GM19467 (cell line): ENCODE results near the gene HNRNPM.
"Not testable (repeated sequence)": the region's sequence is repeated elsewhere in the genome, so short reads cannot be mapped to it uniquely, and the experiment has no call there.

Source experiments
- ATAC-seq: cut with Tn5 transposase; IDR thresholded peaks from one replicate; pipeline ENCODE4 v1.9.1; 2021; ENCODE audit warnings: mild to moderate bottlenecking, moderate library complexity; ENCODE audit not compliant: unreplicated experiment

HNRNPM gene

GRCh38 chr19:8510589-8511115 lies 65.9 kb downstream of the HNRNPM start:
- ATAC-seq = no peak

- no peak for ATAC-seq
Measured at GRCh38 chr19:8511573-8512101, 66.9 kb downstream of the HNRNPM start.

GRCh38 chr19:8512115-8512967 lies 67.6 kb downstream of the HNRNPM start:
- no peak for ATAC-seq

- ATAC-seq = peak; percentile 2
Measured at GRCh38 chr19:8513036-8513686, 68.4 kb downstream of the HNRNPM start.

GRCh38 chr19:8513687-8514504 lies 69.1 kb downstream of the HNRNPM start, which contains the start of gene ZNF414:
TSS of gene ZNF414 (minus strand) at chr19:8514167. CDS start at chr19:8514046, 121 bp downstream.
- peak; percentile 88 for ATAC-seq

- not testable (repeated sequence) for ATAC-seq
Measured at GRCh38 chr19:8514505-8515009, 69.8 kb downstream of the HNRNPM start.

GRCh38 chr19:8515317-8515716 lies 70.5 kb downstream of the HNRNPM start:
- ATAC-seq = no peak

- no peak for ATAC-seq
Measured at GRCh38 chr19:8517551-8518442, 73.0 kb downstream of the HNRNPM start.

GRCh38 chr19:8518536-8518935 lies 73.8 kb downstream of the HNRNPM start:
- no peak for ATAC-seq

GRCh38 chr19:8519388-8519787 lies 74.6 kb downstream of the HNRNPM start:
- no peak for ATAC-seq

- no peak for ATAC-seq
Measured at GRCh38 chr19:8525401-8525684, 80.6 kb downstream of the HNRNPM start.

GRCh38 chr19:8526345-8527091 lies 81.7 kb downstream of the HNRNPM start:
- no peak for ATAC-seq

GRCh38 chr19:8528500-8528899 lies 83.7 kb downstream of the HNRNPM start:
- no peak for ATAC-seq

- no peak for ATAC-seq
Measured at GRCh38 chr19:8529369-8530006, 84.7 kb downstream of the HNRNPM start.

- no peak for ATAC-seq
Measured at GRCh38 chr19:8530061-8530679, 85.4 kb downstream of the HNRNPM start.

GRCh38 chr19:8531470-8531869 lies 86.7 kb downstream of the HNRNPM start:
- no peak for ATAC-seq

GRCh38 chr19:8532225-8532624 lies 87.5 kb downstream of the HNRNPM start:
- no peak for ATAC-seq

GRCh38 chr19:8536282-8536681 lies 91.5 kb downstream of the HNRNPM start:
- ATAC-seq = no peak
